ENCODE results near the gene CDC42BPA.

The CDC42BPA gene

DNA sequence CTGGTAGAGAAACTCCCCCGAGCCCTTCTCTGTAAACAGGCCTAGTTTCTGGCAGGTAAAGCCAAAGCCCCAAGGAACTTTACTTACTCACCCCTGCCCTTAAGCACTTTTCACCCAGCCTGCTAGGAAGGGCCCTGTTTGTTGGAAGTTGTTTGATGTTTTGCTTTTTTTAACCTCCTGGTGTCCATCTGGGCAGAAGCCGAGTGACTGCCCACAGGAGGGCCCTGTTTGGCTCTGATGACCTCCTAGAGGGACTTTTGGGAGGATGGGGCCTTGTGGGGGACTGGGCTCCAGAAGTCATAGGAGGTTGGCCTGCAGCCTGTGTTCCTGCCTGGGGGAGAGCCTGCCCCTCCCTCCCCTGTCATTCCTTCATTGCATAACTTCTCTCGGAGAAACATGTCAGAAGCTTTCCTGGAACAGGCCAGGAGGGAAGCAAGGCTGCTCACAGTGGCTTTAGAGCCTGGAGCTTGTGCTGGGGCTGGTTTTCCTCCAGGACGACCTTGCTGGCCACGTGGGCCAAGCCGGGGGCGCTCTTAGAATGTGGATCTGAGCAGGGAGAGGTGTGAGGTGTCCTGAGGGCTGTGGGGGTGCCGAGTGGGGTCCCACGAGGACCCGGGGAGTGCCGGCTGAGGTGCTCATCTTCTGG lies 344.3 kb downstream of the CDC42BPA start:
- H3K36me3 ChIP-seq (ENCODE audit: control insufficient read depth, insufficient read depth, low read length), result no peaks in the 10 kb centered on the region
- peaks cover 30% of the 10 kb centered on the region for H3K4me1 ChIP-seq (ENCODE audit: control insufficient read depth, insufficient read depth, low read length)
- no peak overlapping the region for H3K27ac ChIP-seq (ENCODE audit: insufficient read depth, low read depth, low read length, poor library complexity, severe bottlenecking)
- H3K4me3 ChIP-seq (ENCODE audit: insufficient read depth, low read depth, low read length), result no peak overlapping the region
- no peaks in the 10 kb centered on the region for H3K9me3 ChIP-seq (ENCODE audit: control insufficient read depth, low read length)
- no peaks in the 10 kb centered on the region for H3K27me3 ChIP-seq (ENCODE audit: control insufficient read depth, insufficient read depth, low read length, poor library complexity, severe bottlenecking)
- 86 to 87% methylated on average over 11 of the region's 11 CpGs for WGBS, 2 experiments

DNA sequence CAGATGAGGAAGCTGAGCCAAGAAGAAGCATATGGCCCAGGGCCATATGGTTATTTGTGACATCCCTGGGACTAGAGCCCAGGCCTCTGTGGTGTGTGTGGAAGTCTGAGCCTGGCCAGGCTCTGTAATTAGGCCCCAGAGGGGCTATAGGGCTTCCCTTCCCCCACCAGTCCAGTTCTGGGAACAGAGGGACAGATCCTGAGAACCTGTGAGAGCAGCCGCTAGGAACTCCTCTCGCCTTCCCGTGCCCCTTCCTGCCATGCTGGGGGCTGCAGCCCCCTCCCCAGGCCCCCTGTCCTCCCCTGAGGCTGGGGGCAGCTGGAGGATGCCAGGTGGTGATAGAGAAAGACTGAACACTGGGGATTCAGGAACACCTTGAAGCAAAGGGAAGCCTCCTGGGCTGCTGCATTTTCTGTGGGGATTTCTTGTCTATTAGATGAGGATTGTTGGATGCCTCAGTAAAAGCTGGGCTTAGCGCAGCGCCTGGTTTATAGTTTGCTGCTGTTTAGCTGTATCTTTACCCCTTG lies 344.9 kb downstream of the CDC42BPA start:
- H3K27ac ChIP-seq (ENCODE audit: insufficient read depth, low read depth, low read length, poor library complexity, severe bottlenecking), result no peak overlapping the region
- WGBS, 2 experiments, result 81 to 91% methylated on average over 5 of the region's 5 CpGs

DNA sequence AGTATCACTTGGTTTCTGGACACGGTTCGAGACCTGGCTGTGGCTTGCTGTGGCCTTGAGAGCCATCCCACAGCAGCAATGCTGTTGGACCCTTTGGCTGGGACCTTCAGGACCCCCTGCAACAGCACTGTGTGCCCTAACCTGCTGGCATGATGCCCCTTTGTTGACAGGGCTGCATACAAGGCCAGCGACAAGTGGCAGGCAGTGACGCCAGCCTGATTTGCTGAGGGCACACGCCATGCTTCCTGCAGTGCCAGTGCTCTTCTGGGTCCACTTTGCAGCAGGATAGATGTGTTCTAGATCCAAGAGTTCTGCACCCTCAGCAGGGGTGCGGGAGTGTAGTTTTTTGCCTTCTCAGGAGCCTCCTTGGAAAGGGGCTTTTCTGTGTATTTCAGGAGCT lies 345.4 kb downstream of the CDC42BPA start:
- Histone ChIP-seq H3K4me1 (ENCODE audit: control insufficient read depth, insufficient read depth, low read length) (peaks cover 30% of the 10 kb centered on the region), H3K9me3 (ENCODE audit: control insufficient read depth, low read length) (no peaks in the 10 kb centered on the region), H3K27ac (ENCODE audit: insufficient read depth, low read depth, low read length, poor library complexity, severe bottlenecking) (no peak overlapping the region), H3K27me3 (ENCODE audit: control insufficient read depth, insufficient read depth, low read length, poor library complexity, severe bottlenecking) (no peaks in the 10 kb centered on the region), H3K36me3 (ENCODE audit: control insufficient read depth, insufficient read depth, low read length) (no peaks in the 10 kb centered on the region), H3K4me3 (ENCODE audit: insufficient read depth, low read depth, low read length) (no peak overlapping the region)
- WGBS, 2 experiments, result 96 to 98% methylated on average over 6 of the region's 6 CpGs

More for the DNA sequence above, 344.9 kb downstream of the CDC42BPA start:
- H3K36me3 ChIP-seq (ENCODE audit: control insufficient read depth, insufficient read depth, low read length), result no peaks in the 10 kb centered on the region
- no peaks in the 10 kb centered on the region for H3K27me3 ChIP-seq (ENCODE audit: control insufficient read depth, insufficient read depth, low read length, poor library complexity, severe bottlenecking)
- H3K4me3 ChIP-seq (ENCODE audit: insufficient read depth, low read depth, low read length), result no peak overlapping the region
- H3K4me1 ChIP-seq (ENCODE audit: control insufficient read depth, insufficient read depth, low read length), result peaks cover 30% of the 10 kb centered on the region
- H3K9me3 ChIP-seq (ENCODE audit: control insufficient read depth, low read length), result no peaks in the 10 kb centered on the region

DNA sequence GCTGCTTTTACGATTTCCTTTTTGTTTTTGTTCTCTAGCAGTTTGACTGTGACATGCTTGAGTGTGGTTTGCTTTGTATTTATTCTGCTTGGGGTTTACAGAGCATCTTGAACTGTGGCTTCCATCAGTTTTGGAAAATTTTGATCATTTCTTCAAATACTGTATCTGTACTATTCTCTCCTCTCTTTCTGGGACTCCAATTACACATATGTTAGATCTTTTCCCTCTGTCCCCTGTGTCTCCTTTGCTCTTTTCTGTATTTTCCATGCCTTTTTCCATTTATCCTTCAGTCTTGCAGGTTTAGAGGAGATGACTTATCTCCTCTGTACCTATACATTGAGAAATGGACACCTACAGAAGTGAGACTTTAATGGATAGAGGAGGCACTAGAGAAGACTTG lies 346.5 kb downstream of the CDC42BPA start:
- no peaks in the 10 kb centered on the region for H3K36me3 ChIP-seq (ENCODE audit: control insufficient read depth, insufficient read depth, low read length)
- H3K4me1 ChIP-seq (ENCODE audit: control insufficient read depth, insufficient read depth, low read length), result peaks cover 30% of the 10 kb centered on the region
- no peaks in the 10 kb centered on the region for H3K9me3 ChIP-seq (ENCODE audit: control insufficient read depth, low read length)
- WGBS, 2 experiments, result 100% methylated on average over 1 of the region's 1 CpG
- no peak overlapping the region for H3K27ac ChIP-seq (ENCODE audit: insufficient read depth, low read depth, low read length, poor library complexity, severe bottlenecking)
- no peak overlapping the region for H3K4me3 ChIP-seq (ENCODE audit: insufficient read depth, low read depth, low read length)
- H3K27me3 ChIP-seq (ENCODE audit: control insufficient read depth, insufficient read depth, low read length, poor library complexity, severe bottlenecking), result no peaks in the 10 kb centered on the region

DNA sequence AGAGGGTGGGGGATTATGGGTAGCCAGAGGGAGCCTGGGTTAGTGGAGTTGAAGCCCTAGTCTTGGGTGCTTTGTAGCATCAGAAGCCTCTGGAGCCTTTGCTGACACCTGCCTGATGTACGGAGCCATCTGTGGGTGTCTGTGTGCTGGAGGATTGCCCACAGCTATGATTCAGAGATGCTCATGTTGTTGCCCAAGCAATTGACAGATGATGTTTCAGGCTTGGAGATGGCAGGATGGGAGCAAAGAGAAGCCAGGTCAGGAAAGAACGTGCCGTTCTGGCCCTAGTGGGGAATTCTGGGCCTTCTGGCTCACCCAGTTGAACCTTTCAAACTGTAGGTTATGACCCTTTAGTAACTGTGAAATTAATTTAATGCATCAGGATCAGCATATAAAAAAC lies 350.6 kb downstream of the CDC42BPA start:
- 94 to 98% methylated on average over 3 of the region's 3 CpGs for WGBS, 2 experiments
- H3K36me3 ChIP-seq (ENCODE audit: control insufficient read depth, insufficient read depth, low read length), result no peaks in the 10 kb centered on the region
- H3K4me1 ChIP-seq (ENCODE audit: control insufficient read depth, insufficient read depth, low read length), result no peaks in the 10 kb centered on the region

DNA sequence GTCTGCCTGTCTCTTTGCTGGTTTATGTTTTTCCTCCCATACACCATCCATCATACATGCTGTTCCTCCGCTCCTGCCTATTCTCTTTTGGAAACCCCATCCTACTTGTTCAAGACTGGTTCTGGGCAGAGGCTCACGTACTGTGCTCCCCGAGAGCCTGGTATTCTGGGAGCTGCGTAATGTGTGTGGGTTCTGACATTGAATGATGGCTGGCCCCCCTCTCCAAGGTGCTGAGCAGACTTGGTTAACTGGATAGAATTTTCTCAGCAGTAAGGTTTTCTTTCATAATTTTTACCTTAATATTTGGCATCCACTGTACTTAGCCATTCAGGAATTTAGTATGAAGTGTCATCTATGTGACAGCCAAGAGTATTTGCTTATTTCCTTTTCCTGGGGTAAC lies 351.6 kb downstream of the CDC42BPA start:
- Histone ChIP-seq H3K27me3 (ENCODE audit: control insufficient read depth, insufficient read depth, low read length, poor library complexity, severe bottlenecking) (no peaks in the 10 kb centered on the region), H3K9me3 (ENCODE audit: control insufficient read depth, low read length) (no peaks in the 10 kb centered on the region), H3K36me3 (ENCODE audit: control insufficient read depth, insufficient read depth, low read length) (no peaks in the 10 kb centered on the region), H3K27ac (ENCODE audit: insufficient read depth, low read depth, low read length, poor library complexity, severe bottlenecking) (no peak overlapping the region), H3K4me3 (ENCODE audit: insufficient read depth, low read depth, low read length) (no peak overlapping the region), H3K4me1 (ENCODE audit: control insufficient read depth, insufficient read depth, low read length) (no peaks in the 10 kb centered on the region)
- 92 to 99% methylated on average over 4 of the region's 4 CpGs for WGBS, 2 experiments

More for the DNA sequence above, 350.6 kb downstream of the CDC42BPA start:
- H3K27ac ChIP-seq (ENCODE audit: insufficient read depth, low read depth, low read length, poor library complexity, severe bottlenecking), result no peak overlapping the region
- H3K9me3 ChIP-seq (ENCODE audit: control insufficient read depth, low read length), result no peaks in the 10 kb centered on the region
- no peaks in the 10 kb centered on the region for H3K27me3 ChIP-seq (ENCODE audit: control insufficient read depth, insufficient read depth, low read length, poor library complexity, severe bottlenecking)
- no peak overlapping the region for H3K4me3 ChIP-seq (ENCODE audit: insufficient read depth, low read depth, low read length)

DNA sequence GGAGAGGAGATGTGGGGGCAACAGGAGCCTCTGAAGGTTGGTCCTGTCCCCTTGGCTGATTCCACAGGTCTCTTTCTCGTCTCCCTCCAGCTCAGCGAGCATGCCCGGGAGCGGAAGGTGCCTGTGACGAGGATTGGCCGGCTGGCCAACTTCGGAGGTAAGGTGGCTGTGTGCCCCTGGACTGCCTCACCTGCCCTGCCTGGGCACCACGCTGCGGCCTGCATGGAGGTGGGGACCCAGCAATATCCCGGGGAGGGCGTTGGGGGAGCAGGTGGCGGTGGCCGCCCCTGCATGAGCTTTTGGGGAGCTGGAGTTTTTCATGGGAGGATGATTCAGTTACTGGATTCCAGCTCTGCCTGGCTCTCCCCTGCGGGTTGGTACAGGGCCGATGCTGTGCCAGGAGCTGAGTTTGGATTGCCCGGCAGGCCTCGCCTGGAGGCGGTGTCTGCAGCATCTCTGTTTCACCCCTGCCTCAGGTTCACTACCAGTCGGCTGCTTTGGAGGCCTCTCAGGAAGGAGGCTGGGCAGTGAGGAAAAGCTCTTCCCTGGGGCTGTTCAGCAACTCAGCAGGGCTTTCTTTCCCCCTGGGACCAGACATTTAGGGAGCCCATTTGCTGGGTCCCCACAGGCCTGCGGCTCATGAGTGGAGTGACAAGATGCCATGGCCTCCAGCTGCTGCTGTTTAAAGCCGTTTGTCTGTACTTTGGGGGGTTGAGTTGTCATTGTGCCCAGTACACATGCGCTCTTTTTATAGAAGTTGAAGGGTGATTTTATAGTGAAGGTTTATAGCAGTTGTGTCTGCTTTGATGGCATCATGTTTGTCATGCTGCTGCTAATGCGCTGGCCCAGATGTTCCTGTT lies 352.5 kb downstream of the CDC42BPA start:
- no peak overlapping the region for H3K4me3 ChIP-seq (ENCODE audit: insufficient read depth, low read depth, low read length)
- 94% methylated on average over 23 of the region's 23 CpGs for WGBS, 2 experiments
- no peaks in the 10 kb centered on the region for H3K9me3 ChIP-seq (ENCODE audit: control insufficient read depth, low read length)
- H3K27me3 ChIP-seq (ENCODE audit: control insufficient read depth, insufficient read depth, low read length, poor library complexity, severe bottlenecking), result no peaks in the 10 kb centered on the region
- H3K36me3 ChIP-seq (ENCODE audit: control insufficient read depth, insufficient read depth, low read length), result no peaks in the 10 kb centered on the region
- H3K4me1 ChIP-seq (ENCODE audit: control insufficient read depth, insufficient read depth, low read length), result no peaks in the 10 kb centered on the region
- H3K27ac ChIP-seq (ENCODE audit: insufficient read depth, low read depth, low read length, poor library complexity, severe bottlenecking), result no peak overlapping the region

DNA sequence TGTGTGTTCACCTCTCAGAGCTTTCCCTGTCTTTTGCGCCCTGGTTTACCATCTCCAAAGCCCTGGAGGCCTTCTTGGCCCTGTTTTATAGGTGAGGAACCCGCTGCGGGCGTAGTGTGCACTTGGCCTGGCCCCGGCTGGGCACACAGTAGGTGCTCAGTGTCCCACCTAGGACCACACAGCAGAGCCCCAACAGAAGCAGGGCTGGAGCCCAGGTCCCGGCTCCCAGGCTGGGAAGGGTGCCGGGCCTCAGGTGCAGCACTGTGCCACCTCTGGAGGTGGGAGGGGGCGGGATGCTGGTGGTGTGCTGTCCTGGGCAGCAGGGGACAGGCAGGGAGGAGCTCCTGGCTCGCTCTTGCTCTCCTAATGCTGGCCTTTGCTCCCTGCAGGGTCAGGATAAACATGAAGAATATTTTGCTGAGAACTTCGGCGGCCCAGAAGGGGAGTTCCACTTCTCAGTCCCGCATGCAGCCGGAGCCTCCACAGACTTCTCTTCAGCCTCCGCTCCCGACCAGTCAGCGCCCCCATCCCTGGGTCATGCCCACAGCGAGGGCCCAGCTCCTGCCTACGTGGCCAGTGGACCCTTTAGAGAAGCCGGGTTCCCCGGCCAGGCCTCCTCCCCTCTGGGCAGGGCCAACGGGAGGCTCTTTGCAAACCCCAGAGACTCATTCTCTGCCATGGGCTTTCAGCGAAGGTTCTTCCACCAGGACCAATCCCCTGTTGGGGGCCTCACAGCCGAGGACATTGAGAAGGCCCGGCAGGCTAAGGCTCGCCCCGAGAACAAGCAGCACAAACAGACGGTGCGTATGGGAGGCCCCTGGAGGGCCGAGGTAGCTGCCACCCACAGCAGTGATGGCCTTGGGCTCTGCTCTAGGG lies 353.4 kb downstream of the CDC42BPA start:
- H3K36me3 ChIP-seq (ENCODE audit: control insufficient read depth, insufficient read depth, low read length), result no peaks in the 10 kb centered on the region
- WGBS, 2 experiments, result 93 to 94% methylated on average over 29 of the region's 29 CpGs

DNA sequence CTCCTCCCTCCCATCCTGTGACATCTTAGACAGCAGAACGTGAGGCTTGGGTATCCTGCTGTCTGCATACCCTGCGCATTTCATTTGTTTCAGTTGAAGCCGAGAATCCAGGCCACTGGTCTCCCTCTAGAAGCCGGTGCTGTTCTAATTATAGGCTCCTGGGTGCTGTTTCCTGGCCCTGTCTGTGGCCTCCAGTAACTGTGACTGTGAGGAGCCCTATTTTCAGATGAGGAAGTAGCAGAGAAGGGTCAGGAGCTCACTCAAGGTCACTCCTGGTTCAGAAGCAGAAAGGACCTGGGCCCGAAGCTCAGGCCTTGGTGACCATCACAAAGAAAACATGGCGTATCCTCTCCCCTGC lies 354.2 kb downstream of the CDC42BPA start:
- no peaks in the 10 kb centered on the region for H3K27me3 ChIP-seq (ENCODE audit: control insufficient read depth, insufficient read depth, low read length, poor library complexity, severe bottlenecking)
- no peak overlapping the region for H3K4me3 ChIP-seq (ENCODE audit: insufficient read depth, low read depth, low read length)
- H3K36me3 ChIP-seq (ENCODE audit: control insufficient read depth, insufficient read depth, low read length), result no peaks in the 10 kb centered on the region
- no peaks in the 10 kb centered on the region for H3K4me1 ChIP-seq (ENCODE audit: control insufficient read depth, insufficient read depth, low read length)
- no peaks in the 10 kb centered on the region for H3K9me3 ChIP-seq (ENCODE audit: control insufficient read depth, low read length)
- no peak overlapping the region for H3K27ac ChIP-seq (ENCODE audit: insufficient read depth, low read depth, low read length, poor library complexity, severe bottlenecking)
- 90% methylated on average over 6 of the region's 6 CpGs for WGBS, 2 experiments

More for the DNA sequence above, 353.4 kb downstream of the CDC42BPA start:
- Histone ChIP-seq H3K27ac (ENCODE audit: insufficient read depth, low read depth, low read length, poor library complexity, severe bottlenecking) (no peak overlapping the region), H3K4me3 (ENCODE audit: insufficient read depth, low read depth, low read length) (no peak overlapping the region), H3K4me1 (ENCODE audit: control insufficient read depth, insufficient read depth, low read length) (no peaks in the 10 kb centered on the region), H3K27me3 (ENCODE audit: control insufficient read depth, insufficient read depth, low read length, poor library complexity, severe bottlenecking) (no peaks in the 10 kb centered on the region), H3K9me3 (ENCODE audit: control insufficient read depth, low read length) (no peaks in the 10 kb centered on the region)
